Astrocyte (in vitro differentiated cells and primary cell): ENCODE data around the gene AUTS2. TPM values are rescaled to one million over a fixed set of nuclear protein-coding genes. Genes with fewer than 3 reads are reported as not detected.

Experiments used
- DNase-seq: peaks from one replicate; pipeline ENCODE4 v3.0.0-alpha.2; 2010; ENCODE audit warnings: low read depth
- FAIRE-seq: peaks from 2 replicates; lab custom pipeline; 2011; peaks lifted over from hg19 to GRCh38; lab: Jason Lieb, UNC
- H2AFZ ChIP-seq: 2 replicates; pipeline ENCODE4 v1.6.0; 2012; ENCODE audit warnings: low read depth, low read length, inconsistent platforms
- H3K27ac ChIP-seq: 2 replicates; pipeline ENCODE4 v1.5.1; 2011; ENCODE audit warnings: low read depth, low read length, inconsistent platforms
- H3K27me3 ChIP-seq: 2 replicates; pipeline ENCODE4 v1.6.0; 2011; ENCODE audit warnings: low read length, inconsistent platforms; ENCODE audit not compliant: insufficient read depth
- H3K36me3 ChIP-seq: 2 replicates; pipeline ENCODE4 v1.5.1; 2011; ENCODE audit warnings: low read length, inconsistent platforms; ENCODE audit not compliant: insufficient read depth
- H3K4me1 ChIP-seq: 2 replicates; pipeline ENCODE4 v1.5.1; 2011; ENCODE audit warnings: low read length, inconsistent platforms; ENCODE audit not compliant: insufficient read depth
- H3K4me2 ChIP-seq: 2 replicates; pipeline ENCODE4 v1.6.0; 2012; ENCODE audit warnings: low read length, inconsistent platforms
- H3K4me3 ChIP-seq: 2 replicates; pipeline ENCODE4 v1.5.1; 2011; ENCODE audit warnings: low read depth, mild to moderate bottlenecking, low read length, inconsistent platforms; ENCODE audit not compliant: insufficient read depth
- H3K79me2 ChIP-seq: 2 replicates; pipeline ENCODE4 v1.6.0; 2012; ENCODE audit warnings: mild to moderate bottlenecking, low read length, inconsistent platforms; ENCODE audit not compliant: insufficient read depth
- H3K9ac ChIP-seq: 2 replicates; pipeline ENCODE4 v1.6.0; 2012; ENCODE audit warnings: mild to moderate bottlenecking, low read length, inconsistent platforms
- H3K9me3 ChIP-seq: 2 replicates; pipeline ENCODE4 v1.5.1; 2012; ENCODE audit warnings: low read depth, mild to moderate bottlenecking, low read length, inconsistent platforms; ENCODE audit not compliant: insufficient read depth
- H4K20me1 ChIP-seq: 2 replicates; pipeline ENCODE4 v1.6.0; 2012; ENCODE audit warnings: low read length, inconsistent platforms; ENCODE audit not compliant: insufficient read depth
- H3K27ac Mint-ChIP-seq: one replicate; pipeline ENCODE4 v1.8.0; 2021; ENCODE audit warnings: mild to moderate bottlenecking, mixed read lengths; ENCODE audit not compliant: unreplicated experiment
- H3K27me3 Mint-ChIP-seq: one replicate; pipeline ENCODE4 v1.8.0; 2021; ENCODE audit warnings: low read depth, mixed read lengths; ENCODE audit not compliant: unreplicated experiment
- H3K36me3 Mint-ChIP-seq: one replicate; pipeline ENCODE4 v1.8.0; 2021; ENCODE audit warnings: low read depth, mixed read lengths; ENCODE audit not compliant: unreplicated experiment
- H3K4me1 Mint-ChIP-seq: one replicate; pipeline ENCODE4 v1.8.0; 2021; ENCODE audit warnings: low read depth, mixed read lengths; ENCODE audit not compliant: unreplicated experiment
- H3K4me3 Mint-ChIP-seq: one replicate; pipeline ENCODE4 v1.8.0; 2021; ENCODE audit warnings: mild to moderate bottlenecking, moderate library complexity, mixed read lengths; ENCODE audit not compliant: unreplicated experiment
- H3K9me3 Mint-ChIP-seq: one replicate; pipeline ENCODE4 v1.8.0; 2021; ENCODE audit warnings: mild to moderate bottlenecking, mixed read lengths; ENCODE audit not compliant: unreplicated experiment
- EZH2 ChIP-seq: IDR thresholded peaks from 2 replicates; pipeline ENCODE4 v1.6.1; 2012; ENCODE audit warnings: mild to moderate bottlenecking, low read length, inconsistent platforms; ENCODE audit not compliant: insufficient read depth
- total RNA-seq: library from RNA; stranded (reverse); gene quantifications from 2 replicates; pipeline ENCODE4 v1.2.1, GENCODE V29; 2021
- TF ChIP-seq, protein P1 (sequence below): IDR thresholded peaks from 2 replicates; pipeline ENCODE4 v1.5.1; 2011; ENCODE audit warnings: low read depth, mild to moderate bottlenecking, inconsistent platforms, low read length, moderate library complexity; ENCODE audit not compliant: insufficient read depth

Gene AUTS2
- total RNA-seq, 1 donor from 2014 or later: 73.2 TPM

DNA sequence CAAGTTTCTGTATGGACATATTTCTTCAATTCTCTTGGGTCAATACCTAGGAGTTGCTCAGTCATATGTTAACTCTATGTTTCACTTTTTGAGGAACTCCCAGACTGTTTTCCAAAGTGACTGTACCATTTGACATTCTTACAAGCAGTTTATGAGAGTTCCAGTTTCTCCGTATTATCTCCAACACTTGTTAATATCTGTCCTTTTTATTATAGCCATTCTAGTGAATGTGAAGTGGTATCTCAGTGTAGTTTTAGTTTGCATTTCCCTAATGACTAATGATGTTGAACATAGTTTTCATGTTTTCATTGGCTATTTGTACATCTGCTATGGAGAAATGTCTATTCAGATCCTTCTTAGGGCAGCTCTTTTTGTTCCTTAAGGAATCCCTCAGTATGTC is 1002.7 kb downstream of the AUTS2 start:
- Mint-ChIP-seq H3K4me3 (no peak overlapping the region), H3K27me3 (peaks cover 21% of the 10 kb centered on the region), H3K27ac (no peak overlapping the region), H3K36me3 (peaks cover 14% of the 10 kb centered on the region), H3K4me1 (peaks cover 3% of the 10 kb centered on the region), H3K9me3 (no peaks in the 10 kb centered on the region)
- Histone ChIP-seq H3K9me3 (no peaks in the 10 kb centered on the region), H4K20me1 (peaks cover 8% of the 10 kb centered on the region), H2AFZ (no peak overlapping the region), H3K4me2 (no peak overlapping the region), H3K9ac (no peak overlapping the region), H3K27ac (no peak overlapping the region), H3K4me3 (no peak overlapping the region), H3K79me2 (no peaks in the 10 kb centered on the region), H3K36me3 (no peaks in the 10 kb centered on the region), H3K27me3 (peaks cover 24% of the 10 kb centered on the region), H3K4me1 (peaks cover 5% of the 10 kb centered on the region)
- no peak for DNase-seq
- no peak for TF ChIP-seq EZH2
- TF ChIP-seq, protein P1, sequence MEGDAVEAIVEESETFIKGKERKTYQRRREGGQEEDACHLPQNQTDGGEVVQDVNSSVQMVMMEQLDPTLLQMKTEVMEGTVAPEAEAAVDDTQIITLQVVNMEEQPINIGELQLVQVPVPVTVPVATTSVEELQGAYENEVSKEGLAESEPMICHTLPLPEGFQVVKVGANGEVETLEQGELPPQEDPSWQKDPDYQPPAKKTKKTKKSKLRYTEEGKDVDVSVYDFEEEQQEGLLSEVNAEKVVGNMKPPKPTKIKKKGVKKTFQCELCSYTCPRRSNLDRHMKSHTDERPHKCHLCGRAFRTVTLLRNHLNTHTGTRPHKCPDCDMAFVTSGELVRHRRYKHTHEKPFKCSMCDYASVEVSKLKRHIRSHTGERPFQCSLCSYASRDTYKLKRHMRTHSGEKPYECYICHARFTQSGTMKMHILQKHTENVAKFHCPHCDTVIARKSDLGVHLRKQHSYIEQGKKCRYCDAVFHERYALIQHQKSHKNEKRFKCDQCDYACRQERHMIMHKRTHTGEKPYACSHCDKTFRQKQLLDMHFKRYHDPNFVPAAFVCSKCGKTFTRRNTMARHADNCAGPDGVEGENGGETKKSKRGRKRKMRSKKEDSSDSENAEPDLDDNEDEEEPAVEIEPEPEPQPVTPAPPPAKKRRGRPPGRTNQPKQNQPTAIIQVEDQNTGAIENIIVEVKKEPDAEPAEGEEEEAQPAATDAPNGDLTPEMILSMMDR: no peak
- peak; percentile 55 for FAIRE-seq

DNA sequence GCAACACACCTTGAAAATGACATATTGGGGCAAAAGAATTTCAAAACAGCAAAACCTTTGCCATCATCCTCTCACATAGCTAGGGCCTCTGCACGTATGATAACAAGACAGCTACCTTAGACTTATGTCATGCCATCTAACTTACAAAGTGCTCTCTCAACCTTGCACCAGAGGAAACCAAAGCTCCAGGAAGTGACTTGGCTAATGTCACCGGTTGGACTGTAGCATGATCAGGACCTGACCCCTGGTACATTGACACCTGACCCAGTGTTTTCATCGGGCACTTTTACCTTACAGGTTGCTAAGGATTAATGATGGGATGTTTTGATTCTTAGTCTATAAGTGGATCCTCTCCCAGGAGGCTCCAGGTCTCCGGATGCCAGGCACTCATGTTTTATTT is 1003.8 kb downstream of the AUTS2 start:
- Histone ChIP-seq H3K4me1 (no peaks in the 10 kb centered on the region), H3K4me3 (no peak overlapping the region), H4K20me1 (no peaks in the 10 kb centered on the region), H3K27ac (no peak overlapping the region), H2AFZ (no peak overlapping the region), H3K36me3 (no peaks in the 10 kb centered on the region), H3K27me3 (peaks cover 16% of the 10 kb centered on the region), H3K79me2 (no peaks in the 10 kb centered on the region), H3K9me3 (no peaks in the 10 kb centered on the region), H3K9ac (no peak overlapping the region), H3K4me2 (no peak overlapping the region)
- TF ChIP-seq, protein P1: no peak
- TF ChIP-seq EZH2: no peak
- Mint-ChIP-seq H3K27me3 (peaks cover 15% of the 10 kb centered on the region), H3K4me3 (no peak overlapping the region), H3K4me1 (peaks cover 5% of the 10 kb centered on the region), H3K9me3 (no peaks in the 10 kb centered on the region), H3K27ac (no peak overlapping the region), H3K36me3 (peaks cover 14% of the 10 kb centered on the region)
- DNase-seq: no peak
- no peak for FAIRE-seq

DNA sequence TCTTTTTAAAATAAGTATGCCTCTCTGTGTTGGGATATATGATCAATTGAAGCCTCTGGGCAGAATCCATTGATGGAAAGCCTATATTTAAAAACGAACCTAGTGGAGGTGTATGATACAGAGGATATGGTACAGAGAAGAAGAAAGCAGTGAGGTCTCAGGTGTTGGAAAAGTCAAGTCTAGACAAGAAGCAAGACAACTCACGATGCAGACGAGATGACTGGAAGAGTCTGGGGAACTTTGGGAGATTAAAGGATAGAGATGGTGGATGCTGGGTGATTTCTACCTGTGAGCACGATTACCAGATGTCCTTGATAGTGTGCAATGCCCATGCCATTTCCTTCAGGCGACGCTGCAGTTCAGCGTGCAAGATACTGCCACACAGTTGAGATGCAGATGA is 1009.0 kb downstream of the AUTS2 start:
- no peak for FAIRE-seq
- no peak overlapping the region for H3K27ac Mint-ChIP-seq
- H3K36me3 Mint-ChIP-seq: peaks cover 8% of the 10 kb centered on the region
- Histone ChIP-seq H3K4me1 (no peaks in the 10 kb centered on the region), H2AFZ (no peak overlapping the region), H3K79me2 (no peaks in the 10 kb centered on the region), H3K36me3 (no peaks in the 10 kb centered on the region), H3K9ac (no peak overlapping the region), H3K9me3 (no peaks in the 10 kb centered on the region), H3K4me2 (no peak overlapping the region), H3K4me3 (no peak overlapping the region), H4K20me1 (no peaks in the 10 kb centered on the region), H3K27me3 (no peaks in the 10 kb centered on the region), H3K27ac (no peak overlapping the region)
- TF ChIP-seq, protein P1: no peak
- TF ChIP-seq EZH2: no peak
- no peaks in the 10 kb centered on the region for H3K9me3 Mint-ChIP-seq
- DNase-seq: no peak
- H3K4me1 Mint-ChIP-seq: peaks cover 7% of the 10 kb centered on the region
- H3K4me3 Mint-ChIP-seq: no peak overlapping the region
- no peaks in the 10 kb centered on the region for H3K27me3 Mint-ChIP-seq
